ENCODE results near the gene CCND2.

The CCND2 gene

DNA sequence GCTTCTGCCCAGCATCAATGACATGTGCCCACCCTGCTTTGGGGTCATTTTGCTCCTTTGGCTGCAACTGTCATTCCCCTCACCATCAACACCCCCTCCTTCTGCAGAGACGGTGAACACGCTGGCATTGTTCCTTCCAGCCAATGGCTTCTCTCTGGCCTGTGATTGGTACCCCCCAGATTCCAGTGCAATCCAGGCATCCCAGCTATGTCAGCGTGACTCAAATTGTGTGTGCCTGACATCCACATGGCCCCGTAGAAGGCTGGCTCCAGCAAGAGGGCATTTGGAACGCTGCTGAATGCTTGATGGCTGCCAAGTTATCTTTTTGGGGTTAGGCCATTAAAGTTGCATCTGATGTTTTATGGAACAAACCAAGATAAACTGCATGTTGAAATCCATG is 21.0 kb upstream of the CCND2 start:
- Histone ChIP-seq H3K36me3 (ENCODE audit: control insufficient read depth in 2 of 2, insufficient read depth in 1 of 2, low read length in 2 of 2) (no peaks in the 10 kb centered on the region), H3K4me3 (ENCODE audit: low read depth, low read length) (no peak overlapping the region), H3K27ac (ENCODE audit: extremely low read depth, low read depth, low read length) (no peak overlapping the region), H3K4me1 (ENCODE audit: control insufficient read depth, insufficient read depth, low read length) (no peaks in the 10 kb centered on the region), H3K9me3 (ENCODE audit: control insufficient read depth, insufficient read depth, low read depth, low read length) (no peaks in the 10 kb centered on the region)
- POLR2A ChIA-PET, result no interaction called here
- CTCF ChIA-PET, result no interaction called here
- TF ChIP-seq, protein P1, sequence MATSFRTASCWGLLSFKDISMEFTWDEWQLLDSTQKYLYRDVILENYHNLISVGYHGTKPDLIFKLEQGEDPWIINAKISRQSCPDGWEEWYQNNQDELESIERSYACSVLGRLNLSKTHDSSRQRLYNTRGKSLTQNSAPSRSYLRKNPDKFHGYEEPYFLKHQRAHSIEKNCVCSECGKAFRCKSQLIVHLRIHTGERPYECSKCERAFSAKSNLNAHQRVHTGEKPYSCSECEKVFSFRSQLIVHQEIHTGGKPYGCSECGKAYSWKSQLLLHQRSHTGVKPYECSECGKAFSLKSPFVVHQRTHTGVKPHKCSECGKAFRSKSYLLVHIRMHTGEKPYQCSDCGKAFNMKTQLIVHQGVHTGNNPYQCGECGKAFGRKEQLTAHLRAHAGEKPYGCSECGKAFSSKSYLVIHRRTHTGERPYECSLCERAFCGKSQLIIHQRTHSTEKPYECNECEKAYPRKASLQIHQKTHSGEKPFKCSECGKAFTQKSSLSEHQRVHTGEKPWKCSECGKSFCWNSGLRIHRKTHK (tag by site-specific recombination; IDR thresholded peaks at IDR 0.05), result no peak
- TF ChIP-seq ZNF433 (tag by site-specific recombination; IDR thresholded peaks at IDR 0.05; ENCODE audit: low read depth) (no peak), ZNF629 (tag by site-specific recombination; IDR thresholded peaks at IDR 0.05) (no peak), ZNF350 (tag by site-specific recombination; IDR thresholded peaks at IDR 0.05) (no peak)

DNA sequence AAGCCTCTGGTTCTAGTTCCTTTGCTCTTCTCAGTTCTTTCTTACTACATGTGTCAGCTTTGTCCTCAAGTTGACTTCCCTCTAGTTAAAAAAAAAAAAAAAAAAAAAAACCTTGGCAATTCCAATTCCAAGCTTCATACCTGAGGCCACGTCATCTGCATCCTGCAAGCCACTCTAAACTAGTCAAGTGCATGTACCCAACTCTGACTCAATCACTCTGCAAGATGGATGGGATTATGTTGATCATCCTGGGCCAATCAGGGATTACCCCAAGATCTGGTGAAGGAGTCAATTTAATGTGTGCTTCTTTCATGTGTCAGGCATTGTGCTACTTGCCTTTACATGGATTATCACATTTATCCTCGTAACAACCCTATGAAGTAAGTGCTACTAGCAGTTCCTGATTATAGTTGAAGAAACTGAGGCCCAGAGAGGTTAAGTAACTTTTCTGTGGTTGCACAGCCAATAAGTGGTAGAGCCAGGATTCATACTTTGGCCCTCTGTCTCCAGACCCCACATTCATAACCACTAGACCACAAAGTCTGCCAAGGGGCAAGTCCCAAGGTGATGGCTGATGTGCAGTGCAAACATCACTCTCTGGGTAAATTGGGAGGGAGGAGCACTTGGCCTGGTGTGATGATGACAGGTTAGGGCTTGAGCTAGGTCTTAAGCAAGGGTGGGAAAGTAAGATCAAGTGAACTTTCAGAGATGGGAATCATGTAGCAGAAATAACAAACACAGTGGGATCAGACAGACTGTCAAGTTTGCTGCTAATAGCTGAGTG is 17.3 kb upstream of the CCND2 start:
- H3K9me3 ChIP-seq (ENCODE audit: control insufficient read depth, insufficient read depth, low read depth, low read length), result no peaks in the 10 kb centered on the region
- CTCF ChIA-PET, result interaction anchor here (0.6 to 1.1 kb wide), 3 partner anchors 21 to 268 kb away, joined by 3 to 6 read pairs (median 5); no protein-coding TSS in a partner anchor

More for the DNA sequence above, 17.3 kb upstream of the CCND2 start:
- Histone ChIP-seq H3K4me3 (ENCODE audit: low read depth, low read length) (no peak overlapping the region), H3K4me1 (ENCODE audit: control insufficient read depth, insufficient read depth, low read length) (no peaks in the 10 kb centered on the region), H3K36me3 (ENCODE audit: control insufficient read depth in 2 of 2, insufficient read depth in 1 of 2, low read length in 2 of 2) (no peaks in the 10 kb centered on the region), H3K27ac (ENCODE audit: extremely low read depth, low read depth, low read length) (no peak overlapping the region)
- POLR2A ChIA-PET, result no interaction called here
- no peak for TF ChIP-seq ZNF239 (tag by site-specific recombination; IDR thresholded peaks at IDR 0.05)
- TF ChIP-seq, protein P2, sequence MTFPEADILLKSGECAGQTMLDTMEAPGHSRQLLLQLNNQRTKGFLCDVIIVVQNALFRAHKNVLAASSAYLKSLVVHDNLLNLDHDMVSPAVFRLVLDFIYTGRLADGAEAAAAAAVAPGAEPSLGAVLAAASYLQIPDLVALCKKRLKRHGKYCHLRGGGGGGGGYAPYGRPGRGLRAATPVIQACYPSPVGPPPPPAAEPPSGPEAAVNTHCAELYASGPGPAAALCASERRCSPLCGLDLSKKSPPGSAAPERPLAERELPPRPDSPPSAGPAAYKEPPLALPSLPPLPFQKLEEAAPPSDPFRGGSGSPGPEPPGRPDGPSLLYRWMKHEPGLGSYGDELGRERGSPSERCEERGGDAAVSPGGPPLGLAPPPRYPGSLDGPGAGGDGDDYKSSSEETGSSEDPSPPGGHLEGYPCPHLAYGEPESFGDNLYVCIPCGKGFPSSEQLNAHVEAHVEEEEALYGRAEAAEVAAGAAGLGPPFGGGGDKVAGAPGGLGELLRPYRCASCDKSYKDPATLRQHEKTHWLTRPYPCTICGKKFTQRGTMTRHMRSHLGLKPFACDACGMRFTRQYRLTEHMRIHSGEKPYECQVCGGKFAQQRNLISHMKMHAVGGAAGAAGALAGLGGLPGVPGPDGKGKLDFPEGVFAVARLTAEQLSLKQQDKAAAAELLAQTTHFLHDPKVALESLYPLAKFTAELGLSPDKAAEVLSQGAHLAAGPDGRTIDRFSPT (tag by site-specific recombination; IDR thresholded peaks at IDR 0.05), result no peak
- TF ChIP-seq, protein P3, sequence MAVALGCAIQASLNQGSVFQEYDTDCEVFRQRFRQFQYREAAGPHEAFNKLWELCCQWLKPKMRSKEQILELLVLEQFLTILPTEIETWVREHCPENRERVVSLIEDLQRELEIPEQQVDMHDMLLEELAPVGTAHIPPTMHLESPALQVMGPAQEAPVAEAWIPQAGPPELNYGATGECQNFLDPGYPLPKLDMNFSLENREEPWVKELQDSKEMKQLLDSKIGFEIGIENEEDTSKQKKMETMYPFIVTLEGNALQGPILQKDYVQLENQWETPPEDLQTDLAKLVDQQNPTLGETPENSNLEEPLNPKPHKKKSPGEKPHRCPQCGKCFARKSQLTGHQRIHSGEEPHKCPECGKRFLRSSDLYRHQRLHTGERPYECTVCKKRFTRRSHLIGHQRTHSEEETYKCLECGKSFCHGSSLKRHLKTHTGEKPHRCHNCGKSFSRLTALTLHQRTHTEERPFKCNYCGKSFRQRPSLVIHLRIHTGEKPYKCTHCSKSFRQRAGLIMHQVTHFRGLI (tag by site-specific recombination; IDR thresholded peaks at IDR 0.05), result no peak
- TF ChIP-seq SCRT2 (tag by site-specific recombination; IDR thresholded peaks at IDR 0.05), result no peak
- no peak for TF ChIP-seq BCL11A (tag by site-specific recombination; IDR thresholded peaks at IDR 0.05; ENCODE audit: low read depth)
- TF ChIP-seq ZSCAN16 (tag by site-specific recombination; IDR thresholded peaks at IDR 0.05), result no peak
- TF ChIP-seq, protein P4, sequence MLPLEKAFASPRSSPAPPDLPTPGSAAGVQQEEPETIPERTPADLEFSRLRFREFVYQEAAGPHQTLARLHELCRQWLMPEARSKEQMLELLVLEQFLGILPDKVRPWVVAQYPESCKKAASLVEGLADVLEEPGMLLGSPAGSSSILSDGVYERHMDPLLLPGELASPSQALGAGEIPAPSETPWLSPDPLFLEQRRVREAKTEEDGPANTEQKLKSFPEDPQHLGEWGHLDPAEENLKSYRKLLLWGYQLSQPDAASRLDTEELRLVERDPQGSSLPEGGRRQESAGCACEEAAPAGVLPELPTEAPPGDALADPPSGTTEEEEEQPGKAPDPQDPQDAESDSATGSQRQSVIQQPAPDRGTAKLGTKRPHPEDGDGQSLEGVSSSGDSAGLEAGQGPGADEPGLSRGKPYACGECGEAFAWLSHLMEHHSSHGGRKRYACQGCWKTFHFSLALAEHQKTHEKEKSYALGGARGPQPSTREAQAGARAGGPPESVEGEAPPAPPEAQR (tag by site-specific recombination; IDR thresholded peaks at IDR 0.05), result no peak
- no peak for TF ChIP-seq BCL11B (tag by site-specific recombination; IDR thresholded peaks at IDR 0.05; ENCODE audit: low read depth)
- TF ChIP-seq KLF1 (tag by site-specific recombination; IDR thresholded peaks at IDR 0.05), result no peak
- TF ChIP-seq, protein P5, sequence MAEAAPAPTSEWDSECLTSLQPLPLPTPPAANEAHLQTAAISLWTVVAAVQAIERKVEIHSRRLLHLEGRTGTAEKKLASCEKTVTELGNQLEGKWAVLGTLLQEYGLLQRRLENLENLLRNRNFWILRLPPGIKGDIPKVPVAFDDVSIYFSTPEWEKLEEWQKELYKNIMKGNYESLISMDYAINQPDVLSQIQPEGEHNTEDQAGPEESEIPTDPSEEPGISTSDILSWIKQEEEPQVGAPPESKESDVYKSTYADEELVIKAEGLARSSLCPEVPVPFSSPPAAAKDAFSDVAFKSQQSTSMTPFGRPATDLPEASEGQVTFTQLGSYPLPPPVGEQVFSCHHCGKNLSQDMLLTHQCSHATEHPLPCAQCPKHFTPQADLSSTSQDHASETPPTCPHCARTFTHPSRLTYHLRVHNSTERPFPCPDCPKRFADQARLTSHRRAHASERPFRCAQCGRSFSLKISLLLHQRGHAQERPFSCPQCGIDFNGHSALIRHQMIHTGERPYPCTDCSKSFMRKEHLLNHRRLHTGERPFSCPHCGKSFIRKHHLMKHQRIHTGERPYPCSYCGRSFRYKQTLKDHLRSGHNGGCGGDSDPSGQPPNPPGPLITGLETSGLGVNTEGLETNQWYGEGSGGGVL (tag by site-specific recombination; IDR thresholded peaks at IDR 0.05), result no peak
- TF ChIP-seq GLIS1 (tag by site-specific recombination; IDR thresholded peaks at IDR 0.05), result no peak

Data from HEK293 (cell line).